Gastroesophageal sphincter (tissue), 4 donors: Measurements from ENCODE around the gene CADPS2. TPM values are rescaled to one million over a fixed set of nuclear protein-coding genes. Genes with fewer than 3 reads are reported as not detected.

ENCODE experiments used
- ATAC-seq: fragments of 150-250 bp; one replicate; pipeline ENCODE4 v1.9.1; 2016; ENCODE audit warnings: mild to moderate bottlenecking, moderate library complexity
- H3K27ac ChIP-seq, 4 donors: fragments of 200-600 bp; sonication (generic) in 3 of 4; 1 replicate in 3 of 4; 2 replicates in 1 of 4; pipeline ENCODE4 v1.5.1; 2016 to 2019
- H3K27me3 ChIP-seq: fragments of 200-600 bp; sonication (generic); one replicate; pipeline ENCODE4 v1.5.1; 2019
- H3K36me3 ChIP-seq, 2 donors: fragments of 200-600 bp; sonication (generic); one replicate each; pipeline ENCODE4 v1.5.1; 2019; ENCODE audit warnings: control low read depth in 1 of 2
- H3K4me1 ChIP-seq, 3 donors: fragments of 200-600 bp; sonication (generic); 1 replicate in 2 of 3; 2 replicates in 1 of 3; pipeline ENCODE4 v1.5.1; 2016 to 2019; ENCODE audit warnings: control low read depth in 2 of 3
- H3K4me3 ChIP-seq, 2 donors: fragments of 200-600 bp; sonication (generic); one replicate each; pipeline ENCODE4 v1.5.1; 2019; ENCODE audit warnings: mild to moderate bottlenecking in 1 of 2, moderate library complexity in 1 of 2
- H3K9me3 ChIP-seq, 3 donors: fragments of 200-600 bp; sonication (generic); one replicate each; pipeline ENCODE4 v1.5.1; 2017 to 2019; ENCODE audit warnings: control low read depth in 2 of 3
- EP300 ChIP-seq: sonication (generic); formaldehyde crosslinking; IDR thresholded peaks from one replicate; pipeline ENCODE4 v1.6.1; 2017; ENCODE audit warnings: antibody characterized with exemption, mild to moderate bottlenecking
- POLR2A ChIP-seq, 2 donors: fragments of 450-650 bp; IDR thresholded peaks; one replicate each; pipeline ENCODE4 v1.6.1; 2017; ENCODE audit warnings: antibody characterized with exemption in 2 of 2, mild to moderate bottlenecking in 2 of 2, moderate library complexity in 1 of 2
- POLR2AphosphoS5 ChIP-seq: sonication (generic); formaldehyde crosslinking; IDR thresholded peaks from one replicate; pipeline ENCODE4 v1.6.1; 2017; ENCODE audit warnings: antibody characterized with exemption
- WGBS, 2 donors: methylation state at CpG; one replicate each; pipeline ENCODE4 v1.1.5; 2018; ENCODE audit warnings: low coverage in 1 of 2; 5-methylcytosine and 5-hydroxymethylcytosine counted together
- total RNA-seq, 4 donors: library from RNA; depleted of rRNA; stranded (reverse); fragments of >200 nt; gene quantifications; one replicate each; pipeline ENCODE4 v1.1.0, GENCODE V29; 2016
- TF ChIP-seq, protein P1 (sequence below), 4 experiments: fragments of 200-600 bp in 2 of 4; fragments of 450-650 bp in 2 of 4; sonication (generic) in 1 of 4; IDR thresholded peaks; one replicate each; pipeline ENCODE4 v1.5.1; 2017 to 2019; ENCODE audit warnings: antibody characterized with exemption in 4 of 4, mild to moderate bottlenecking in 2 of 4, moderate library complexity in 2 of 4

Gene CADPS2
- total RNA-seq, 4 donors from 2014 or later, result 20.3 to 205 (median 138) TPM

DNA sequence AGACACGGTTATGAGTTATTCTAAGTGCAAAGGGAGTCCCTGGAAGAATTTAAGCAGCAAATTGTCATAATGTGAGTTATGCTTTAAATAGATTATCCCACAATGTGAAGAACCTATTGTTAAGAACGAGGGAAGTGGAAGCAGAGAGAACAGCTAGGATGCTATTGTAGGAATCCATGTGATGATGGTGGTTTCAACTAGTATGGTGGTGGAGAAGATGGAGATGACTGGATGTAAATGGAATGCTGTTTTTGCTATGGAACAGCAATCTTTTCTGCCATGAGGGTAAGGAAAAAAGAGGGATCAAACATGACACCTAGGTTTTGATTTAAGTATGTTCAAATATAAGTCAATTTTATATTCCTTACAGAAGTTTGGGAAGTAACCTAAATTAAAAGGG is 378.7 kb downstream of the CADPS2 start:
- Histone ChIP-seq H3K4me3 (no peak overlapping the region), H3K36me3 (no peaks in the 10 kb centered on the region), H3K27ac (no peak overlapping the region), H3K27me3 (no peaks in the 10 kb centered on the region), H3K9me3 (no peaks in the 10 kb centered on the region), H3K4me1 (no peaks in the 10 kb centered on the region)
- TF ChIP-seq EP300 (no peak), POLR2AphosphoS5 (no peak), POLR2A (IDR thresholded peaks at IDR 0.05) (no peak)
- TF ChIP-seq, protein P1, sequence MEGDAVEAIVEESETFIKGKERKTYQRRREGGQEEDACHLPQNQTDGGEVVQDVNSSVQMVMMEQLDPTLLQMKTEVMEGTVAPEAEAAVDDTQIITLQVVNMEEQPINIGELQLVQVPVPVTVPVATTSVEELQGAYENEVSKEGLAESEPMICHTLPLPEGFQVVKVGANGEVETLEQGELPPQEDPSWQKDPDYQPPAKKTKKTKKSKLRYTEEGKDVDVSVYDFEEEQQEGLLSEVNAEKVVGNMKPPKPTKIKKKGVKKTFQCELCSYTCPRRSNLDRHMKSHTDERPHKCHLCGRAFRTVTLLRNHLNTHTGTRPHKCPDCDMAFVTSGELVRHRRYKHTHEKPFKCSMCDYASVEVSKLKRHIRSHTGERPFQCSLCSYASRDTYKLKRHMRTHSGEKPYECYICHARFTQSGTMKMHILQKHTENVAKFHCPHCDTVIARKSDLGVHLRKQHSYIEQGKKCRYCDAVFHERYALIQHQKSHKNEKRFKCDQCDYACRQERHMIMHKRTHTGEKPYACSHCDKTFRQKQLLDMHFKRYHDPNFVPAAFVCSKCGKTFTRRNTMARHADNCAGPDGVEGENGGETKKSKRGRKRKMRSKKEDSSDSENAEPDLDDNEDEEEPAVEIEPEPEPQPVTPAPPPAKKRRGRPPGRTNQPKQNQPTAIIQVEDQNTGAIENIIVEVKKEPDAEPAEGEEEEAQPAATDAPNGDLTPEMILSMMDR (IDR thresholded peaks at IDR 0.05), result no peak
- no peak for ATAC-seq
- WGBS, 2 donors, result 65 to 83% methylated on average over 2 of the region's 2 CpGs

DNA sequence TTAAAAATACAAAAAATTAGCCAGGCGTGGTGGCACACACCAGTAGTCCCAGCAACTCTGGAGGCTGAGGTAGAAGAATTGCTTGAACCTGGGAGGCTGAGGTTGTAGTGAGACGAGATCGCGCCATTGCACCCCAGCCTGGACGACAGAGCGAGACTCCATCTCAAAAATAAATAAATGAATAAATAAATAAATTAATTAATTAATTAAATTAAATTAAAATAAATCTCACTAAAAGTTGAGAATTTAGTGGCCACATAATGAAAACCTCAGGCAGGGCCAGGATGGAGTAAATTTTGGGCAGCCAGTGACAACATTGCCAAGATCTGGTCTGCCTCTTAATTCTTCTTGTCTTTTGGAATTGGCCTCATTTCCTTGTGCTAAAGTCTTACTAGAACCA is 394.3 kb downstream of the CADPS2 start:
- ATAC-seq, result no peak
- WGBS, 2 donors, result 89 to 100% methylated on average over 3 to 6 of the region's 6 CpGs

DNA sequence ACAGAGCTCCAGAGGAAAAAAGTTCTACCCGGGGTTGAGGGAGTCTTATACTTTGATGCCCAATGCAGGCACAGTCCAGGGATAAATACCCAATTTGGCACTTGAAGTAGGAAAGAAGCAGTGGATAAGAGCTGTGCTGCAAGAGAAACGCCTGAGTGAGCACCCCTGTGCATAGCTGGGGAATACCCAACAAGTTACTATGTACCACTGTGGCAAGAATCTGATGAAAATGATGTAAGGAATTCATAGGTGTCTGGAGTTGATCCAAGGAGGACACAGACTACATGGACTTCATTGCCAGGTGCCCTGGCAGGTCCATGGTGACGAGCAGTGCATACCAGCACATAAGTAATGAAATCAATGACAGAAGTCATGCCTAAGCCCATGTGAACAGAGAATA is 398.0 kb downstream of the CADPS2 start:
- Histone ChIP-seq H3K27me3 (no peaks in the 10 kb centered on the region), H3K4me1 (no peaks in the 10 kb centered on the region)
- no peak for ATAC-seq

More for the DNA sequence above, 394.3 kb downstream of the CADPS2 start:
- H3K36me3 ChIP-seq, result peaks cover 0 to 15% of the 10 kb centered on the region in 2 donors
- H3K4me1 ChIP-seq, result no peaks in the 10 kb centered on the region
- H3K4me3 ChIP-seq, result no peak overlapping the region
- TF ChIP-seq POLR2AphosphoS5 (no peak), EP300 (no peak), POLR2A (IDR thresholded peaks at IDR 0.05) (no peak)
- TF ChIP-seq, protein P1 (IDR thresholded peaks at IDR 0.05), result no peak
- H3K9me3 ChIP-seq, result no peaks in the 10 kb centered on the region
- no peaks in the 10 kb centered on the region for H3K27me3 ChIP-seq
- no peak overlapping the region for H3K27ac ChIP-seq

DNA sequence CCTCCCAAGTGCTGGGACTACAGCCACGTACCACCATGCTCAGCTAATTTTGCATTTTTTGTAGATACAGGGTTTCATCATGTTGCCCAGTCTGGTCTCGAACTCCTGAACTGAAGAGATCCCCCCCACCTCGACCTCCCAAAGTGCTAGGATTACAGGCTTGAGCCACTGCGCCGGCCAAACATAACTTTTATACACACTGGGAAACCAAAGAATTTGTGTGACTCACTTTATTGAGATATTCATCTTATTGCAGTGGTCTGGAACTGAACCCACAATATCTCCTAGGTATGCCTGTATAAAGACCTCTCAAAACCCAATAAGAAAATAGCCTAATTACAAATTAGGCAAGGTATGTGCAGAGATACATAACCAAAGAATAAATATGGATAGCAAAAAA is 399.1 kb downstream of the CADPS2 start:
- TF ChIP-seq POLR2A (IDR thresholded peaks at IDR 0.05), result no peak
- TF ChIP-seq POLR2AphosphoS5, result no peak
- TF ChIP-seq EP300, result no peak
- TF ChIP-seq, protein P1 (IDR thresholded peaks at IDR 0.05), result no peak
- Histone ChIP-seq H3K36me3 (peaks cover 0 to 15% of the 10 kb centered on the region in 2 donors), H3K4me3 (no peak overlapping the region), H3K27ac (no peak overlapping the region), H3K9me3 (no peaks in the 10 kb centered on the region), H3K27me3 (no peaks in the 10 kb centered on the region), H3K4me1 (no peaks in the 10 kb centered on the region)
- ATAC-seq, result no peak
- WGBS, 2 donors, result 93% methylated on average over 4 of the region's 5 CpGs; no CpG with 5 or more reads in 1 of the 2 donors

More for the DNA sequence above, 398.0 kb downstream of the CADPS2 start:
- H3K4me3 ChIP-seq, result no peak overlapping the region
- WGBS, 2 donors, result 88 to 96% methylated on average over 3 of the region's 3 CpGs
- TF ChIP-seq POLR2A (IDR thresholded peaks at IDR 0.05), result no peak
- TF ChIP-seq POLR2AphosphoS5, result no peak
- TF ChIP-seq, protein P1 (IDR thresholded peaks at IDR 0.05), result no peak
- TF ChIP-seq EP300, result no peak
- H3K36me3 ChIP-seq, result peaks cover 0 to 15% of the 10 kb centered on the region in 2 donors
- H3K9me3 ChIP-seq, result no peaks in the 10 kb centered on the region
- no peak overlapping the region for H3K27ac ChIP-seq

DNA sequence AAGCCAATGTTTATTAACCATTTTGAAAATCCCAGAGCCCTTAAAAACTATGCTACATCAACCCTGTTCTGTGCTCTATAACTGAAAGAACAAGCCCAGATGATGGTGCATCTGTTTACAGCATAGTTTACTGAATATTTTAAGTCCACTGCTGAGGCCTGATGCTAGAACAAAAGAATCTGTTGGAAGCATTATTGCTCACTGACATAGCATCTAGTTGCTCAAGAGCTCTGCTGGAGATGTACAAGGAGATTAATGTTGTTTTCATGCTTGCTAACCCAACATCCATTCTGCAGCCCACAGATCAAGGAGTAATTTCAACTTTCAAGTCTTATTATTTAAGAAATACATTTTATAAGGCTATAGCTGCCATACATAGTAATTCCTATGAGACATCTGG is 400.4 kb downstream of the CADPS2 start:
- Histone ChIP-seq H3K9me3 (no peaks in the 10 kb centered on the region), H3K27me3 (no peaks in the 10 kb centered on the region), H3K4me1 (no peaks in the 10 kb centered on the region), H3K36me3 (peaks cover 0 to 15% of the 10 kb centered on the region in 2 donors), H3K27ac (no peak overlapping the region), H3K4me3 (no peak overlapping the region)
- TF ChIP-seq POLR2AphosphoS5, result no peak
- TF ChIP-seq, protein P1 (IDR thresholded peaks at IDR 0.05), result no peak
- no peak for TF ChIP-seq EP300
- no peak for TF ChIP-seq POLR2A (IDR thresholded peaks at IDR 0.05)
- ATAC-seq, result no peak
